ENCODE measurements around the gene NEK11. TPM values are rescaled to one million over a fixed set of nuclear protein-coding genes. Genes with fewer than 3 reads are reported as not detected.

Gene NEK11
- polyA plus RNA-seq, 1 donor from 2014 or later = 6.1 TPM

GRCh38 chr3:131053043-131053859 lies 26.6 kb downstream of the NEK11 start:
- no peak overlapping the region for H3K4me2 ChIP-seq (ENCODE audit: low read length)
- no peaks in the 10 kb centered on the region for H3K36me3 ChIP-seq (ENCODE audit: insufficient read depth, low read length)
- H3K9me3 ChIP-seq (ENCODE audit: low read length) = no peaks in the 10 kb centered on the region
- no peaks in the 10 kb centered on the region for H3K79me2 ChIP-seq (replicated peaks; ENCODE audit: insufficient read depth, low read length)
- no peaks in the 10 kb centered on the region for H3F3A ChIP-seq (ENCODE audit: insufficient read depth, low read length, poor library complexity, severe bottlenecking)
- no peak overlapping the region for H2AFZ ChIP-seq (ENCODE audit: low read depth, low read length)
- H3K9me2 ChIP-seq (ENCODE audit: insufficient read depth, low read length) = no peaks in the 10 kb centered on the region
- H3K9ac ChIP-seq (ENCODE audit: low read length) = no peak overlapping the region
- H3K27ac ChIP-seq (ENCODE audit: low read length) = no peak overlapping the region
- no peaks in the 10 kb centered on the region for H3K27me3 ChIP-seq (ENCODE audit: insufficient read depth, low read depth, low read length)
- H4K20me1 ChIP-seq (ENCODE audit: insufficient read depth) = no peaks in the 10 kb centered on the region
- TF ChIP-seq REST (IDR thresholded peaks at IDR 0.05; ENCODE audit: borderline replicate concordance) = no peak
- TF ChIP-seq RAD21 (conservative IDR thresholded peaks at IDR 0.05) = peak; percentile 65
- TF ChIP-seq CTCF (IDR thresholded peaks at IDR 0.05; ENCODE audit: poor library complexity, severe bottlenecking) = peak; percentile 57
- peak; percentile 53 for TF ChIP-seq SMC3 (conservative IDR thresholded peaks at IDR 0.05; ENCODE audit: poor library complexity)
- no peak overlapping the region for H3K4me3 ChIP-seq (ENCODE audit: low read length)

- no peak overlapping the region for H2AFZ ChIP-seq (ENCODE audit: low read depth, low read length)
- H3K9me2 ChIP-seq (ENCODE audit: insufficient read depth, low read length) = no peaks in the 10 kb centered on the region
- TF ChIP-seq EZH2 (IDR thresholded peaks at IDR 0.05; ENCODE audit: borderline replicate concordance, insufficient read depth, low read length, poor library complexity, severe bottlenecking) = no peak
- no peak for TF ChIP-seq EP300 (conservative IDR thresholded peaks at IDR 0.05; ENCODE audit: poor library complexity, severe bottlenecking)
- no peak for TF ChIP-seq TAF1 (IDR thresholded peaks at IDR 0.05; ENCODE audit: low read depth)
- no peak for TF ChIP-seq RAD21 (conservative IDR thresholded peaks at IDR 0.05)
- TF ChIP-seq POLR2AphosphoS5 (IDR thresholded peaks at IDR 0.05) = no peak
- TF ChIP-seq REST (IDR thresholded peaks at IDR 0.05; ENCODE audit: borderline replicate concordance) = no peak
- no peak for TF ChIP-seq CTCF (IDR thresholded peaks at IDR 0.05; ENCODE audit: poor library complexity, severe bottlenecking)
- no peak for TF ChIP-seq SMC3 (conservative IDR thresholded peaks at IDR 0.05; ENCODE audit: poor library complexity)
- TF ChIP-seq MXI1 (conservative IDR thresholded peaks at IDR 0.05; ENCODE audit: poor library complexity, severe bottlenecking) = no peak
- H3F3A ChIP-seq (ENCODE audit: insufficient read depth, low read length, poor library complexity, severe bottlenecking) = no peaks in the 10 kb centered on the region
- no peaks in the 10 kb centered on the region for H3K79me2 ChIP-seq (replicated peaks; ENCODE audit: insufficient read depth, low read length)
- no peak overlapping the region for H3K9ac ChIP-seq (ENCODE audit: low read length)
- H3K4me2 ChIP-seq (ENCODE audit: low read length) = no peak overlapping the region
- no peaks in the 10 kb centered on the region for H3K9me3 ChIP-seq (ENCODE audit: low read length)
- H3K36me3 ChIP-seq (ENCODE audit: insufficient read depth, low read length) = no peaks in the 10 kb centered on the region
- H3K27ac ChIP-seq (ENCODE audit: low read length) = no peak overlapping the region
- H3K4me3 ChIP-seq (ENCODE audit: low read length) = no peak overlapping the region
- no peaks in the 10 kb centered on the region for H4K20me1 ChIP-seq (ENCODE audit: insufficient read depth)
- no peaks in the 10 kb centered on the region for H3K27me3 ChIP-seq (ENCODE audit: insufficient read depth, low read depth, low read length)
Observed at GRCh38 chr3:131067983-131068382, 41.3 kb downstream of the NEK11 start.
